ENCODE measurements around the gene ULK1. TPM values are rescaled to one million over a fixed set of nuclear protein-coding genes. Genes with fewer than 3 reads are reported as not detected.

ULK1 gene
- total RNA-seq, 4 donors from 2014 or later = 11.8 to 135 (median 38.8) TPM

DNA sequence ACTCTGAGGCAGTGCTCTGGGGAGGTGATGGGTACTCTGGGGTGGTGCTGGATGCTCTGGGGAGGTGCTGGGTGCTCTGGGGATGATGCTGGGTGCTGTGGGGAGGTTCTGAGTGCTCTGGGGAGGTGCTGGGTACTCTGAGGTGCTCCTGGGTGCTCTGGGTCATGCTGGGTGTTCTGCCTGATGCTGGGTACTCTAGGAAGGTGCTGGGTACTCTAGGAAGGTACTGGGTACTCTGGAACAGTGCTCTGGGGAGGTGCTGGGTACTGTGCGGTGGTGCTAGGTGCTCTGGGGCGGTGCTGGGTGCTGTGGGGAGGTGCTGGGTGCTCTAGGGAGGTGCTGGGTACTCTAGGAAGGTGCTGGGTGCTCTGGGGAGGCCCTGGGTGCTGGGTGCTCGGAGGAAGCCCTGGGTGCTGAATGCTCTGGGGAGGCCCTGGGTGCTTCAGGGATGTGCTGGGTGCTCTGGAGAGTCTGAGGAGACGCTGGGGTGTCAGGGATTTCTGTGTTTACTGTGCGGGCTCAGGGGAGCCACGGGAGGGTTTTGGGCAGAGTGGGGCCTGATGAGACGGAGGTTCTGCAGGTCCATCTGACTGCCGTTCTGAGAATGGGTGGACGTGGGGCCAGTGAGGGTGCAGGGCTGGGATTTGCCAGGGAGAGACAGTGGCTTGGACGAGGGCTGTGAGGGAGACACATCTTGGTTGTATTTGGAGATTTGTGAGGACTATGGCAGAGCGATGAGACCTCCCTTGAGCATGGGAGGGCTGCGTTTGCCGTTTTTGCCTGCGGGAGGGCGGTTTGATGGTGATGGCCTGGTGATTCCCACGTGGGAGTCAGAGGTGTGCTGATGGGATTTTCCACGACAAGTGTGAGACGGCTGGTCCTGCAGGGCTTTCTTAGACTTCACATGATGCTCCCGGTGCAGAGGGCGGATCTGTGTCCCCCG lies 36.2 kb upstream of the ULK1 start:
- Histone ChIP-seq H3K27me3 (no peaks in the 10 kb centered on the region), H3K4me3 (no peak overlapping the region), H3K4me1 (no peaks in the 10 kb centered on the region), H3K9me3 (no peaks in the 10 kb centered on the region), H3K36me3 (no peaks in the 10 kb centered on the region), H3K27ac (no peak overlapping the region)
- no peak for TF ChIP-seq POLR2A (IDR thresholded peaks at IDR 0.05)
- no peak for TF ChIP-seq CTCF (IDR thresholded peaks at IDR 0.05)
- no peak for DNase-seq
- intact Hi-C loops (cut with DNase I; ENCODE audit: low total_unique reads) = no loop called here

GRCh38 chr12:131860472-131861260 lies 33.8 kb upstream of the ULK1 start:
- intact Hi-C loops (cut with DNase I; ENCODE audit: low total_unique reads) = no loop called here
- TF ChIP-seq POLR2A (IDR thresholded peaks at IDR 0.05) (no peak), CTCF (IDR thresholded peaks at IDR 0.05) (no peak)
- Histone ChIP-seq H3K27me3 (no peaks in the 10 kb centered on the region), H3K4me3 (no peak overlapping the region), H3K4me1 (no peaks in the 10 kb centered on the region), H3K36me3 (no peaks in the 10 kb centered on the region), H3K9me3 (no peaks in the 10 kb centered on the region), H3K27ac (no peak overlapping the region)
- no peak for DNase-seq

DNA sequence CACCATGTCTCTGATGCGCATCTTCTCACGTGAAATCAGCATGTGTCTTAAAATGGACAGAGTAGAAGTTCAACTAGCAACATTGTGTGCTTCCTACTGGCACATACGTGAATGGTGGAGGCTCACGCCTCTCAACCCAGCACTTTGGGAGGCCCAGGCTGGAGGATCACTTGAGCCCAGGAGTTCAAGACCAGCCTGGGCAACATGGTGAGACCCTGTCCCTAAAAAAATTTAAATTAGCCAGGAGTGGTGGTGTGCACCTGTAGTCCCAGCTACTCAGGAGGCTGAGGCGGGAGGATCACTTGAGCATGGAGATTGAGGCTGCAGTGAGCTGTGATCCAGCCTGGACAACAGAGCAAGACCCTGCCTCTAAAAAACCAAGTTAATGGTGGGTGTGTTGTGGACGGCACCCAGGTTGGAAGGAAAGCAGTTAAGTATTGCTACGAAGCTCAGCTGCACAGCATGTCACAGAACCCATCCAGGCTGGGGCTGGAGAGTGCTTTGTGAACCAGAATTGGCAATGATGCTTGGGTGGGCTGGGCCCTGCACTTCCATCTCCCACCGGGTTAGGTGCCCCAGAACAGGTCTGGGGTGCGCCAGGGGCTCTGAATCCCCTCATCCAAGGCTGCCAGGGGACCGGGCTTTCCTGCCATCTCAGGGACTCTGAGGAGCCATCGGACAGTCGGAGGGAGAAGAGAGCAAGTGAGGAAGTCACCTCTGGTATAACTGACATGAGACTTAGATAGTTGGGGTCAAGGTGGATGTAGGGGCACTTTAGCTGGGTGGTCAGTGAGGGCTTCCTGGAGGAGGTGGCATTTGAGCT lies 33.0 kb upstream of the ULK1 start:
- H3K4me1 ChIP-seq = no peaks in the 10 kb centered on the region
- H3K27ac ChIP-seq = no peak overlapping the region
- TF ChIP-seq CTCF (IDR thresholded peaks at IDR 0.05) (no peak), POLR2A (IDR thresholded peaks at IDR 0.05) (no peak)
- no peaks in the 10 kb centered on the region for H3K36me3 ChIP-seq
- H3K27me3 ChIP-seq = no peaks in the 10 kb centered on the region
- DNase-seq = no peak
- no peaks in the 10 kb centered on the region for H3K9me3 ChIP-seq
- H3K4me3 ChIP-seq = no peak overlapping the region
- intact Hi-C loops (cut with DNase I; ENCODE audit: low total_unique reads) = no loop called here

GRCh38 chr12:131862084-131862441 lies 32.4 kb upstream of the ULK1 start:
- no peaks in the 10 kb centered on the region for H3K27me3 ChIP-seq
- DNase-seq = no peak
- no peak overlapping the region for H3K27ac ChIP-seq
- no peak overlapping the region for H3K4me3 ChIP-seq
- no peaks in the 10 kb centered on the region for H3K9me3 ChIP-seq
- no peaks in the 10 kb centered on the region for H3K36me3 ChIP-seq
- no peak for TF ChIP-seq CTCF (IDR thresholded peaks at IDR 0.05)
- TF ChIP-seq POLR2A (IDR thresholded peaks at IDR 0.05) = no peak
- intact Hi-C loops (cut with DNase I; ENCODE audit: low total_unique reads) = no loop called here
- no peaks in the 10 kb centered on the region for H3K4me1 ChIP-seq

Measured in uterus (tissue), 4 donors.